ENCODE data around the gene TENM4.
"Not testable (repeated sequence)": the region's sequence is repeated elsewhere in the genome, so short reads cannot be mapped to it uniquely, and the experiment has no call there.

The TENM4 gene

GRCh38 chr11:78902771-78903507 is 537.9 kb downstream of the TENM4 start:
- DNase-seq (ENCODE audit: low read depth in 2 of 2) = no peak

- no peak for DNase-seq (ENCODE audit: low read depth in 2 of 2)
These were observed 539.0 kb downstream of the TENM4 start for GRCh38 chr11:78901831-78902230.

- DNase-seq (ENCODE audit: low read depth in 2 of 2) = no peak
These were observed 542.5 kb downstream of the TENM4 start for GRCh38 chr11:78898266-78898775.

- no peak for DNase-seq (ENCODE audit: low read depth in 2 of 2)
These were observed 546.8 kb downstream of the TENM4 start for GRCh38 chr11:78893996-78894395.

GRCh38 chr11:78889698-78890097 is 551.1 kb downstream of the TENM4 start:
- DNase-seq (ENCODE audit: low read depth in 2 of 2) = no peak

- DNase-seq (ENCODE audit: low read depth in 2 of 2) = no peak
These were observed 554.2 kb downstream of the TENM4 start for GRCh38 chr11:78886616-78887015.

GRCh38 chr11:78884761-78885160 is 556.1 kb downstream of the TENM4 start:
- DNase-seq (ENCODE audit: low read depth in 2 of 2) = no peak

GRCh38 chr11:78883506-78883905 is 557.3 kb downstream of the TENM4 start:
- no peak for DNase-seq (ENCODE audit: low read depth in 2 of 2)

- DNase-seq (ENCODE audit: low read depth in 2 of 2) = not testable (repeated sequence)
These were observed 561.5 kb downstream of the TENM4 start for GRCh38 chr11:78879094-78879980.

- no peak for DNase-seq (ENCODE audit: low read depth in 2 of 2)
These were observed 562.2 kb downstream of the TENM4 start for GRCh38 chr11:78878631-78879030.

- no peak for DNase-seq (ENCODE audit: low read depth in 2 of 2)
These were observed 564.2 kb downstream of the TENM4 start for GRCh38 chr11:78876676-78877075.

- DNase-seq (ENCODE audit: low read depth in 2 of 2) = no peak
These were observed 570.2 kb downstream of the TENM4 start for GRCh38 chr11:78870655-78871054.

GRCh38 chr11:78869293-78869692 is 571.5 kb downstream of the TENM4 start:
- no peak for DNase-seq (ENCODE audit: low read depth in 2 of 2)

GRCh38 chr11:78868563-78868962 is 572.3 kb downstream of the TENM4 start:
- no peak for DNase-seq (ENCODE audit: low read depth in 2 of 2)

GRCh38 chr11:78860720-78861422 is 580.0 kb downstream of the TENM4 start:
- no peak for DNase-seq (ENCODE audit: low read depth in 2 of 2)

GRCh38 chr11:78857688-78858087 is 583.1 kb downstream of the TENM4 start:
- no peak for DNase-seq (ENCODE audit: low read depth in 2 of 2)

GRCh38 chr11:78856211-78856610 is 584.6 kb downstream of the TENM4 start:
- no peak for DNase-seq (ENCODE audit: low read depth in 2 of 2)

- DNase-seq (ENCODE audit: low read depth in 2 of 2) = no peak
These were observed 585.7 kb downstream of the TENM4 start for GRCh38 chr11:78855116-78855515.

GRCh38 chr11:78853521-78853920 is 587.3 kb downstream of the TENM4 start:
- DNase-seq (ENCODE audit: low read depth in 2 of 2) = no peak

- no peak for DNase-seq (ENCODE audit: low read depth in 2 of 2)
These were observed 588.8 kb downstream of the TENM4 start for GRCh38 chr11:78851878-78852586.

GRCh38 chr11:78850078-78850477 is 590.8 kb downstream of the TENM4 start:
- no peak for DNase-seq (ENCODE audit: low read depth in 2 of 2)
